Endothelial cell of umbilical vein (primary cell): Measurements from ENCODE around the gene GIGYF2. TPM values are rescaled to one million over a fixed set of nuclear protein-coding genes. Genes with fewer than 3 reads are reported as not detected.

Experiments
- BruUV-seq: library from RNA; stranded (reverse); fragments of 400-500 nt; replicated peaks from 2 replicates; lab custom pipeline; 2021; lab: Mats Ljungman, UMichigan
- CTCF ChIA-PET: fragments of 300-600, 350-600 bp; sonication (Branson Sonifier 250); formaldehyde crosslinking; loops from one replicate; lab custom pipeline; 2021; ENCODE audit warnings: antibody characterized with exemption, inconsistent platforms; lab: Charles Lee
- POLR2A ChIA-PET: fragments of 300-600, 350-600 bp; sonication (Branson Sonifier 250); formaldehyde crosslinking; loops from one replicate; lab custom pipeline; 2021; ENCODE audit warnings: antibody characterized with exemption, inconsistent platforms; lab: Charles Lee
- DNase-seq: peaks from one replicate; pipeline ENCODE4 v3.0.0-alpha.2; 2011; ENCODE audit warnings: low read depth, low spot score
- FAIRE-seq: peaks from 2 replicates; lab custom pipeline; 2011; peaks lifted over from hg19 to GRCh38; lab: Jason Lieb, UNC
- H2AFZ ChIP-seq: 2 replicates; pipeline ENCODE4 v1.6.0; 2012; ENCODE audit warnings: low read depth, low read length, control low read depth, inconsistent platforms
- H3K27ac ChIP-seq: 2 replicates; pipeline ENCODE4 v1.5.1; 2011; ENCODE audit warnings: low read depth, mild to moderate bottlenecking, control low read depth, low read length, moderate library complexity; ENCODE audit not compliant: insufficient read depth
- H3K27me3 ChIP-seq, 2 experiments: 2 replicates each; pipeline versions ENCODE4 v1.6.0 to v1.6.1; 2011; ENCODE audit warnings: low read length in 2 of 2, mixed read lengths in 1 of 2; ENCODE audit not compliant: control insufficient read depth in 2 of 2, insufficient read depth in 2 of 2
- H3K36me3 ChIP-seq, 2 experiments: 2 replicates in 1 of 2; 3 replicates in 1 of 2; pipeline ENCODE4 v1.5.1; 2011; ENCODE audit warnings: low read length in 2 of 2, mild to moderate bottlenecking in 1 of 2, moderate library complexity in 1 of 2; ENCODE audit not compliant: control insufficient read depth in 2 of 2, insufficient read depth in 2 of 2; ENCODE audit errors: extremely low read depth in 1 of 2
- H3K4me1 ChIP-seq: 3 replicates; pipeline ENCODE4 v1.5.1; 2011; ENCODE audit warnings: mild to moderate bottlenecking, low read length; ENCODE audit not compliant: control insufficient read depth, insufficient read depth; ENCODE audit errors: extremely low read depth
- H3K4me2 ChIP-seq: 2 replicates; pipeline ENCODE4 v1.6.1; 2011; ENCODE audit warnings: low read length, control low read depth, mixed read lengths; ENCODE audit not compliant: insufficient read depth
- H3K4me3 ChIP-seq, 3 experiments: fragments of 200-600 bp in 1 of 3; sonication (generic), shearing (Covaris generic) in 1 of 3; replicated peaks in 1 of 3; 2 replicates each; pipeline ENCODE4 v1.5.1; 2011 to 2016; ENCODE audit warnings: control low read depth in 3 of 3, low read length in 3 of 3, mild to moderate bottlenecking in 2 of 3, inconsistent platforms in 1 of 3, low read depth in 1 of 3, moderate library complexity in 1 of 3; ENCODE audit not compliant: insufficient read depth in 1 of 3
- H3K79me2 ChIP-seq: 2 replicates; pipeline ENCODE4 v1.6.0; 2012; ENCODE audit warnings: low read length, inconsistent platforms; ENCODE audit not compliant: control insufficient read depth, insufficient read depth
- H3K9ac ChIP-seq: replicated peaks from 2 replicates; pipeline ENCODE3; 2011; ENCODE audit warnings: low read length, control low read depth; ENCODE audit not compliant: insufficient read depth; ENCODE audit errors: extremely low read depth
- H3K9me1 ChIP-seq: replicated peaks from 3 replicates; pipeline ENCODE4 v1.6.0; 2011; ENCODE audit warnings: mild to moderate bottlenecking, low read length; ENCODE audit not compliant: control insufficient read depth, insufficient read depth; ENCODE audit errors: extremely low read depth
- H3K9me3 ChIP-seq: replicated peaks from 2 replicates; pipeline ENCODE4 v1.5.1; 2012; ENCODE audit warnings: low read length, inconsistent platforms; ENCODE audit not compliant: control insufficient read depth, insufficient read depth
- H4K20me1 ChIP-seq: replicated peaks from 2 replicates; pipeline ENCODE3; 2011; ENCODE audit warnings: mild to moderate bottlenecking, low read length; ENCODE audit not compliant: control insufficient read depth, insufficient read depth; ENCODE audit errors: extremely low read depth
- CTCF ChIP-seq, 2 donors: IDR thresholded peaks; 1 replicate in 1 of 2; 2 replicates in 1 of 2; pipeline ENCODE4 v1.5.1; 2011; ENCODE audit warnings: low read length in 2 of 2, mild to moderate bottlenecking in 2 of 2, moderate library complexity in 2 of 2, control low read depth in 1 of 2, inconsistent platforms in 1 of 2, low read depth in 1 of 2; ENCODE audit not compliant: insufficient read depth in 1 of 2; ENCODE audit errors: extremely low read depth in 1 of 2
- EZH2 ChIP-seq: IDR thresholded peaks from 2 replicates; pipeline ENCODE4 v1.6.1; 2012; ENCODE audit warnings: borderline replicate concordance, low read depth, mild to moderate bottlenecking, moderate library complexity, low read length, inconsistent platforms; ENCODE audit not compliant: severe bottlenecking
- FOS ChIP-seq: IDR thresholded peaks from 2 replicates; pipeline ENCODE4 v1.6.1; 2011; ENCODE audit warnings: mild to moderate bottlenecking, low read length, moderate library complexity, borderline replicate concordance; ENCODE audit not compliant: insufficient read depth
- GATA2 ChIP-seq: IDR thresholded peaks from 2 replicates; pipeline ENCODE4 v1.7.0; 2011; ENCODE audit warnings: low read depth, mild to moderate bottlenecking, moderate library complexity, mixed read lengths, low read length; ENCODE audit not compliant: insufficient read length, insufficient read depth
- JUN ChIP-seq: IDR thresholded peaks from 2 replicates; pipeline ENCODE4 v1.6.1; 2011; ENCODE audit warnings: borderline replicate concordance, low read depth; ENCODE audit not compliant: insufficient read length, insufficient read depth
- MAX ChIP-seq: IDR thresholded peaks from 2 replicates; pipeline ENCODE4 v1.6.1; 2011; ENCODE audit not compliant: insufficient read depth, insufficient read length
- MYC ChIP-seq: IDR thresholded peaks from one replicate; pipeline ENCODE4 v1.6.1; 2011; ENCODE audit warnings: mild to moderate bottlenecking, low read depth, low read length
- POLR2A ChIP-seq: IDR thresholded peaks from 2 replicates; pipeline ENCODE4 v1.6.1; 2012; ENCODE audit warnings: low read depth, mild to moderate bottlenecking, control low read depth, low read length
- POLR2AphosphoS5 ChIP-seq: IDR thresholded peaks from 2 replicates; pipeline ENCODE4 v1.6.1; 2012; ENCODE audit warnings: low read depth, mild to moderate bottlenecking, control low read depth, low read length, moderate library complexity; ENCODE audit not compliant: insufficient read depth
- dilution Hi-C: fragments of 300-500 bp; cut with MboI; formaldehyde crosslinking; loops from one replicate; pipeline ENCODE4 v1.15.0; 2019; ENCODE audit warnings: low sequenced_read_pairs; ENCODE audit not compliant: extremely low pct_ligation_motif_present
- intact Hi-C: fragments of 100-400 bp; cut with micrococcal nuclease; formaldehyde crosslinking; loops from one replicate; pipeline ENCODE4 v1.10.0; 2022
- polyA plus RNA-seq, 4 experiments: library from polyadenylated mRNA; depleted of rRNA in 3 of 4; stranded (reverse) in 3 of 4; unstranded in 1 of 4; fragments of >200 nt; gene quantifications; 2 replicates each; pipeline versions ENCODE4 v1.2.1 to v1.2.3, GENCODE V29; 2011 to 2012; ENCODE audit warnings: missing spikeins in 1 of 4
- total RNA-seq: library from RNA; stranded (reverse); gene quantifications from 2 replicates; pipeline ENCODE4 v1.2.3, GENCODE V29; 2021

GIGYF2 gene
- total and polyA plus RNA-seq, 2 donors (not counting 3 experiments of a cell fraction or from before 2014, with no cell fraction given) = 22.9 to 56.4 TPM

DNA sequence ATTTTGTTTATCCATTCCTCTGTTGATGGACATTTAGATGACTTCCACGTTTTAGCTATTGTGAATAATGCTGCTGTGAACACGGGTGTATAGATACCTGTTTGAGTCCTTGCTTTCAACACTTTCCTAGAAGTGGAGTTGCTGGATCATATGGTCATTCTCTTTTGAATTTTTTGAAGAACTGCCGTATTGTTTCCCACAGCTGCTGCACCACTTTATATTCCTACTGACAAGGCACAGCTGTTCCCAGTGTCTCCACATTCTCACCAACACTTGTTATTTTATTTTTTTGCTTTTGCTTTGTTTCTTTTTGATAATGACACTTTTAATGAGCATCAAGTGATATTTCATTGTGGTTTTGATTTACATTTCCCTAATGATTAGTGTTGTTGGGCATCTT, 120.6 kb downstream of the GIGYF2 start:
- Histone ChIP-seq H3K36me3 (peaks cover 7 to 22% of the 10 kb centered on the region in 2 experiments), H3K4me3 (no peak overlapping the region), H3K4me1 (peaks cover 2% of the 10 kb centered on the region), H3K27me3 (no peaks in the 10 kb centered on the region), H3K9me1 (no peaks in the 10 kb centered on the region), H3K9me3 (no peaks in the 10 kb centered on the region), H2AFZ (no peak overlapping the region), H3K79me2 (no peaks in the 10 kb centered on the region), H3K9ac (no peak overlapping the region), H3K4me2 (no peak overlapping the region), H4K20me1 (no peaks in the 10 kb centered on the region), H3K27ac (no peak overlapping the region)
- POLR2A ChIA-PET = no interaction called here
- FAIRE-seq (peak; percentile 26), DNase-seq (no peak)
- dilution Hi-C loops = no loop called here
- TF ChIP-seq EZH2 (no peak), POLR2AphosphoS5 (no peak), CTCF (IDR thresholded peaks at IDR 0.05; ENCODE audit: extremely low read depth in 1 of 2, insufficient read depth in 1 of 2, low read depth in 1 of 2, low read length in 2 of 2) (no peak), GATA2 (no peak), JUN (no peak), FOS (no peak), MYC (no peak), MAX (no peak), POLR2A (no peak)
- intact Hi-C loops = no loop called here
- BruUV-seq = no TSS peak
- CTCF ChIA-PET = interaction anchor here (1.2 kb wide), 1 partner anchor 434 kb away, joined by 3 read pairs; the partner anchor contains the start of gene ATG16L1
